Mesodermal cell (in vitro differentiated cells): ENCODE measurements around the gene HSF2BP.

Experiments
- H3K27ac ChIP-seq: 2 replicates; pipeline ENCODE4 v1.7.0; 2013; ENCODE audit warnings: mild to moderate bottlenecking, low read depth, low read length, moderate library complexity; ENCODE audit not compliant: severe bottlenecking
- H3K36me3 ChIP-seq: 2 replicates; pipeline ENCODE4 v1.7.1; 2013; ENCODE audit warnings: mild to moderate bottlenecking, low read length, moderate library complexity; ENCODE audit not compliant: control insufficient read depth, insufficient read depth
- H3K4me1 ChIP-seq: one replicate; pipeline ENCODE4 v1.7.1; 2013; ENCODE audit warnings: mild to moderate bottlenecking, low read length; ENCODE audit not compliant: insufficient read depth, control insufficient read depth, poor library complexity, severe bottlenecking
- H3K4me3 ChIP-seq: 2 replicates; pipeline ENCODE4 v1.7.0; 2013; ENCODE audit warnings: low read length, control low read depth, mild to moderate bottlenecking; ENCODE audit not compliant: insufficient read depth, poor library complexity, severe bottlenecking; ENCODE audit errors: extremely low read depth
- H3K9me3 ChIP-seq: 2 replicates; pipeline ENCODE4 v1.7.1; 2013; ENCODE audit warnings: mild to moderate bottlenecking, low read length, moderate library complexity; ENCODE audit not compliant: control insufficient read depth
- WGBS, 2 experiments: methylation state at CpG; one replicate each; pipeline ENCODE4 v1.1.5; 2013; ENCODE audit warnings: missing lambda C conversion rate in 2 of 2; ENCODE audit not compliant: insufficient coverage in 2 of 2; 5-methylcytosine and 5-hydroxymethylcytosine counted together

Gene HSF2BP

DNA sequence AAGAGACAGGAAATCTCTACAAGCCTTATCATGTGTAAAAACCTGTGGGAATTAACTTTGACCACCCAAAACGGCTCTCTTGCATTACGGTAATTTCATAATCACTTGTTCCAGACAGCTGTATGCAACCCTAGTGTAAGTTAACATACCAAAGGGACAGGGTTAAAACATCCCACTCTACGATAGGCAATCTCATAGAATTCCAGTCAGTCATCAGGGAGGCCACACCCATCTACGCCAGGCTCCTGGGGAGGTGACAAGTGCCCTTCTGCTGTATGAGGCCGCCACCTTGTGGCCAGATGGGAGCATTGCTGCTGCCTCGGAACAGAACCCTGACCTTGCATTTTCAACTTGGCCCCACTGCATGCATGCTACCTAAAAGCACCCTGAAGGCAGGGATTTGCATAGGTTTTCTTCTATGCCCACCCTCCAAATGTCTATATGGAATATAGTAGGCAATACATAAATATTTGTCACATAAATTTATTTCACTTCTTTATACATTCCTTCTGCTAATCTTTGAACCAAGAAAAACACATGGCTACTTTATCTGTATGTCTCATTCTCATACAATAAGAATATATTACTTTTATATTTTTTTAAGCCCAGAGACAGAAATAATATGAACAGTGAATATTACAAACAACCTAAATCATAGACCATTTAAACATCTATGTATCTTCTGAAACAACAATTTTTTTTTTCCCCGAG, 12.6 kb downstream of the HSF2BP start:
- H3K4me1 ChIP-seq, result peaks cover 18% of the 10 kb centered on the region
- 21 to 25% methylated on average over 4 of the region's 7 CpGs for WGBS, 2 experiments
- peak overlapping the region; percentile 68 for H3K27ac ChIP-seq
- no peaks in the 10 kb centered on the region for H3K36me3 ChIP-seq
- no peaks in the 10 kb centered on the region for H3K9me3 ChIP-seq
- H3K4me3 ChIP-seq, result no peak overlapping the region

DNA sequence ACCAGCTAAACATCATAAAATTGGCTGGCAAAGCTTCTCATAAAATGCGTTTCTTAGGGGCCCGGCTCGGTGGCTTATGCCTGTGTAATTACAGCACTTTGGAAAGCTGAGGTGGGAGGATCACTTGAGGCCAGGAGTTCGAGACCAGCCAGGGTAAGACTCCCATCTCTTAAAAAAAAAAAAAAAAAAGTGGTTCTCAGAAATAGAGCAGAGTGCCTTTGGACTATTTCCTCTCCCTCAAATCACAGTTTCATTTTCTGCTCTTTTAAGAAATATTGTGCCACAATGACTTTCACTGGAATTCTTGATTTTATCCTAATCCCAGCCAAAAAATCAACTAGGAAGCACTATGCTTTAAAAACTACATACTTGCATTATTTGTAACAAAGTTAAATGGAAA, 13.3 kb downstream of the HSF2BP start:
- no peaks in the 10 kb centered on the region for H3K36me3 ChIP-seq
- H3K4me3 ChIP-seq, result no peak overlapping the region
- H3K27ac ChIP-seq, result peak overlapping the region; percentile 68
- WGBS, 2 experiments, result 74% methylated on average over 3 of the region's 4 CpGs; no CpG with 5 or more reads in 1 of the 2 experiments
- no peaks in the 10 kb centered on the region for H3K9me3 ChIP-seq
- H3K4me1 ChIP-seq, result peaks cover 18% of the 10 kb centered on the region

DNA sequence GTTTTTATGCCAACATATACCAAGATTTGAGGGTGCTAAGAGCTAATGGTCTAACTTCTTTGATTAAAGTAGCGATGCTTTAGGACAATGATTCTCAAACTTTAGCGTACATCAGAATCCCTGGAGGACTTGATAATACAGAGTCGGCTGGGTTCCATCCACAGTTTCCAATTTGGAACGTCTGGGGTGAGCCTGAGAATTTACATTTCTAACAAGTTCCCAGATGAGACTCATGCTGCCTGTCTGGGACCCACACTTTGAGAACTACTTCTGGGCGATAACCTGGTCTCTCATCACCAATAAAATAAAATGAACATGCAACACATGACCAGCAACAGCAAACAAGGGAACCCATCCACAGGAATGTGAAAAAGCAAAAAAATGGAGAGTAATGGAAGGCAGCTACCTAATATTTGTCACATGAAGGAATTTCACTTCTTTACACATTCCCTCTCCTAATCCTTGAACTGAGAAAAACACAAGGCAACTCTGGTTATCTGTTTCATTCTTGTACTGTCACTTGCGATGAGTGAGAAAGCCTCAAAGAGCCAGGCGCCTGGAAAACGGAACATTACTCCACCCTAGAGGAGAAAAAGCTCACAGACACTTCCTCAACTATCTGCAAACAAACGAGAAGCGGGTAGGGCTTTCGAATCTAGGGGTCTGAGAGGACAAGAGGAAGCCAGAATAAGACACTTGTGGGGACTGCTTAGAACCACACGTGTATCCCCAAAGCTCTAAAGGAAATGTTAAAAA, 14.0 kb downstream of the HSF2BP start:
- Histone ChIP-seq H3K9me3 (no peaks in the 10 kb centered on the region), H3K27ac (peak overlapping the region; percentile 68), H3K4me1 (peaks cover 18% of the 10 kb centered on the region), H3K36me3 (no peaks in the 10 kb centered on the region), H3K4me3 (no peak overlapping the region)
- WGBS, 2 experiments, result 77 to 78% methylated on average over 5 to 8 of the region's 12 CpGs

DNA sequence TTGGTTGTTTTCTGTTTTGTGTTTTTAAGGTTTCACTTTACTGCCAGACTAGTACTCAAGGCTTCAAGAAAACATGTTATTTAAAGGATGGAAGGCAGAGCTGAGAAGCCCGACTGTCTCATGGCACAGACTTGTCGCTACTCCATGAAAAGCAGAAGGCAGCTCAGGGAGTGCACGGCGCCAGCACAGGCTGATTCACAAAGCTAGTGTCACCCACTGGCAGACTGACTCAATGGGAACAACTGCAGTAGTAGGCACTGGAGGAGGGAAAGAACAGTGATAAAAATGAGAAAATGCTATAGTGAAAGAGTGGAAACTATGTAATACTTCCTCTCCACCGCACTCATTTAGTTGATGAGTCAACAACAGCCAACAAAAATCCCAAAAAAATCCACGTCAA, 14.7 kb downstream of the HSF2BP start:
- H3K4me3 ChIP-seq, result no peak overlapping the region
- no peaks in the 10 kb centered on the region for H3K36me3 ChIP-seq
- no peak overlapping the region for H3K27ac ChIP-seq
- peaks cover 18% of the 10 kb centered on the region for H3K4me1 ChIP-seq
- WGBS, 2 experiments, result 93 to 96% methylated on average over 4 of the region's 6 CpGs
- no peaks in the 10 kb centered on the region for H3K9me3 ChIP-seq

DNA sequence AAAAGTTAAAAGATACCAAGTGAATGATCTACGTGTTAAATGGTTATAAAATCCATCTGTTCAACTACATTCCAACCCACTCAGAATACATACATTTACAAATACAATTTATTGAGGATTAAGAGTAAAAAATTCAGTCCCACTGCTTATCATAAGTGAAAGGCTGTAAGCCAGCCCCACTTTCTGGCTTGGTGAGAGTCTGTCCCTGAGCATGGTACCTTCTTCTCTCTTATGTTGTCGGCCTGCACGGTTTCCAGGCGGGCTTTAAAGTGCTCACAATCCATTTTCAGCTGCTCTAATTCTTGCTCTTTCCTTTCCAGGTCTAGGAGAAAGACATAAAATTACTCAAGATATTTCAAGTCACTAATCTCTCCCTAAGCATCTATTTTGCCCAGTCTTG, 15.2 kb downstream of the HSF2BP start:
- peaks cover 18% of the 10 kb centered on the region for H3K4me1 ChIP-seq
- no peak overlapping the region for H3K4me3 ChIP-seq
- 90 to 100% methylated on average over 3 of the region's 4 CpGs for WGBS, 2 experiments
- H3K36me3 ChIP-seq, result no peaks in the 10 kb centered on the region
- no peak overlapping the region for H3K27ac ChIP-seq
- no peaks in the 10 kb centered on the region for H3K9me3 ChIP-seq

DNA sequence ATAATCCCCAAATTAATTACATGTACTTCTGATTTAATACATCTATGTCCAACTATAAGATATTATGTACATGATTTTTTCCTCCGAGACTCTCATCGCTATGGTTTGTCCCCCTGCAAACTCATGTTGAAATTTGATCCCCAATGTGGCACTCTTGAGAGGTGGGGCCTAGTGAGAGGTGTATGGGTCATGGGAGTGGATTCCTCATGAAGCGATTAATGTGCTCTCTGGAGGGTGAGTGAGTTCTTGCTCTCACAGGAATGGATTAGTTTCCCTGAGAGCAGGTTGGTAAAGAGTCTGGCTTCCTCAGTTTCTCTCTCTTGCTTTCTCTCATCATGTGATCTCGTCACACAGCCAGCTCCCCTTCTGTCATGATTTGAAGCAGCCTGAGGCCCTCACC, 16.1 kb downstream of the HSF2BP start:
- WGBS, 2 experiments, result 71% methylated on average over 1 of the region's 4 CpGs; no CpG with 5 or more reads in 1 of the 2 experiments
- H3K27ac ChIP-seq, result no peak overlapping the region
- H3K4me1 ChIP-seq, result peaks cover 18% of the 10 kb centered on the region
- no peaks in the 10 kb centered on the region for H3K9me3 ChIP-seq
- H3K4me3 ChIP-seq, result no peak overlapping the region
- H3K36me3 ChIP-seq, result no peaks in the 10 kb centered on the region

DNA sequence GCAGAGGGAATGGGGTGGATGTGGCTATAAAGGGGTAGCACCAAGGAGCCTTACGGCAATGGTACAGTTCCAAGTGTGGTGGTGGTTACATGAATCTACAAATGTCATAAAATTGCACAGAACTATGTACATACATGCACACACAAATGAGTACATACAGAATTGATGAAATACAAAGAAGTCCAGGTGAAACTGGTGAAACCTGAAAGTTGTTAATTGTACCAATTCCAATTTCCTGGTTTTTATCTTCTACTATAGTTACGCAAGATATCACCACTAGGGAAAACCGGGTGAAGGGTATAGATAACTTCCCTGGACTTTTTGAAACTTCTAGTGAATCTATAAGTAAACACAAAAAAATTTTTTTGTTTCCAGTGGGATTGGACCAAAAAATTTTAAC, 18.9 kb downstream of the HSF2BP start:
- H3K4me1 ChIP-seq, result peaks cover 8% of the 10 kb centered on the region
- H3K9me3 ChIP-seq, result no peaks in the 10 kb centered on the region
- no peak overlapping the region for H3K4me3 ChIP-seq
- no peak overlapping the region for H3K27ac ChIP-seq
- H3K36me3 ChIP-seq, result no peaks in the 10 kb centered on the region
- WGBS, 2 experiments, result no CpG with 5 or more reads among the region's 3 CpGs

DNA sequence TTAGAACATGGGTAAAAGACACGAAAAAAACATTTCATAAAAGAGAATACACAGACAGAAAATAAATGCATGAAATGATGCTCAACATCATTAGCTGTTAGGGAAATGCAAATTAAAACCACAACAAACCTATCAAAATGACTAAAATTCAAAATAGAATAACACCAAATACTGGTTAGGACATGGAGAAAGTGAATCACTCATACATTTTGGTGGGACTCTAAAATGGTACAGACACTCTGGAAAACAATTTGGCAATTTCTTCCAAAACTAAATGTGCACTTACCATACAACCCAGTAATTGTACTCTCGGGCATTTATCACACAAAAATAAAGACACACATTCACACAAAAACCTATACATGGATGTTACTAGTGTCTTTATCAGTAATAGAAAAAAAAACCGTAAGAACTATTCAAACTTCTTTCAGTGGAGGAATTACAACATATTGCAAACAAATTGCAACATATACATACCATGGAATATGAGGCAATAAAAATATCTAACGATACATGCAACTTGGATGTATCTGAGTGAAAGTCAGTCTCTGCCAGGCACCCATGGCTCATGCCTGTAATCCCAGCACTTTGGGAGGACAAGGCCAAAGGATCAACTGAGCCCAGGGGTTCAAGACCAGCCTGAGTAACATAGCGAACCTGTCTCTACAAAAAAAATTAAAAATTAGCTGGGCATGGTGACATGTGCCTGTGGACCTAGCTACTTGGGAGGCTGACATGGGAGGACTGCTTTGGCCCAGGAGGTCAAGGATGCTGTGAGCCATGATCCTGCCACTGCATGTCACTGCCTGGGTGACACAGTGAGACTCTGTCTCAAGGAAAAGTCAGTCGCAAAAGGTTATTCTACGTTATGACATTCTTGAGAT, 19.6 kb downstream of the HSF2BP start:
- 93 to 100% methylated on average over 4 of the region's 7 CpGs for WGBS, 2 experiments
- Histone ChIP-seq H3K27ac (no peak overlapping the region), H3K4me3 (no peak overlapping the region), H3K9me3 (no peaks in the 10 kb centered on the region), H3K4me1 (peaks cover 6% of the 10 kb centered on the region), H3K36me3 (no peaks in the 10 kb centered on the region)

DNA sequence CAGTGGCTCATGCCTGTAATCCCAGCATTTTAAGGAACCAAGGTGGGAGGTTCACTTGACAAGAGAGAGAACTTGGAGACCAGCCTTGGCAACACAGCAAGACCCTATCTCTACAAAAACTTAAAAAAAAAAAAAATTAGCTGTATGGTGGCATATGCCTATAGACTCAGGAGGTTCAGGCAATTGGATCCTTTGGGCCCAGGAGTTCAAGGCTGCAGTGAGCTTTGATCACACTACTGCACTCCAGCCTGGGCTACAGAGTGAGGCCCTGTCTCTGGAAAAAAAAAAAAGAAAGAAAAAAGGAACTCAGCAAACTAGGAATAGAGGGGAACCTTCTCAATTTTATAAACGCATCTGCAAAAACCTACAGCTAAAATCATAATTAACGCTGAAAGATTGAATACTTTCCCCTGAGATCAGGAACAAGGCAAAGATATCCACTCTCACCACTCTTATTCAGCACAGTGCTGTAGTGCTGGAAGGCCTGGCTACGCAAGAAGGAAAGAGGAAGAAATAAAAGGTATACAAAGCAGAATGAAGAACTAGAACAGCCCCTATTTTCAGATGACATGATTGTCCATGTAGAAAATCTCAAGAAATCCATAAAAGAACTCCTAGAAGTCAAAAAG, 21.6 kb downstream of the HSF2BP start:
- H3K27ac ChIP-seq, result no peak overlapping the region
- H3K4me3 ChIP-seq, result no peak overlapping the region
- H3K4me1 ChIP-seq, result peaks cover 4% of the 10 kb centered on the region
- no peaks in the 10 kb centered on the region for H3K9me3 ChIP-seq
- 80% methylated on average over 2 of the region's 3 CpGs; no CpG with 5 or more reads in 1 of the 2 experiments for WGBS, 2 experiments
- H3K36me3 ChIP-seq, result no peaks in the 10 kb centered on the region

DNA sequence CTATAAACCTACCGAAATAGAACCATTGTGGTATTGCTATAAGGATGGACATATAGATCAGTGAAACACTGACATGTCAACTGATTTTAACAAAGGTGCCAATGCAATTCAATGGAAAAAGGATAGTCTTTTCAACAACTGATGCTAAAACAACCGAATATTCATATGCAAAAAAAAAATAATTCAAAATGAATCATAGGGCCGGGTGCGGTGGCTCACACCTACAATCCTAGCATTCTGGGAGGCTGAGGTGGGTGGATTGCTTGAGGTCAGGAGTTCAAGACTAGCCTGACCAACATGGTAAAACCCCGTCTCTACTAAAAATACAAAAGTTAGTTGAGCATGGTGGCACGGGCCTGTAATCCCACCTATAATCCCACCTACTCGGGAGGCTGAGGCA, 23.9 kb downstream of the HSF2BP start:
- Histone ChIP-seq H3K4me1 (peaks cover 4% of the 10 kb centered on the region), H3K4me3 (no peak overlapping the region), H3K9me3 (no peaks in the 10 kb centered on the region), H3K36me3 (no peaks in the 10 kb centered on the region), H3K27ac (no peak overlapping the region)
- WGBS, 2 experiments, result 92 to 100% methylated on average over 2 to 5 of the region's 7 CpGs
